GM18873 (cell line): ENCODE measurements around the gene SHANK2.

Experiments used
- ATAC-seq: cut with Tn5 transposase; IDR thresholded peaks from one replicate; pipeline ENCODE4 v1.9.1; 2021; ENCODE audit warnings: mild to moderate bottlenecking, moderate library complexity, moderate number of reproducible peaks; ENCODE audit not compliant: unreplicated experiment, low FRiP score

SHANK2 gene

GRCh38 chr11:71252269-71252769, at the start of gene SHANK2:
TSS of gene SHANK2 (minus strand) at chr11:71252577. CDS start at chr11:71147326, 105,251 bp downstream.
- no peak for ATAC-seq

DNA sequence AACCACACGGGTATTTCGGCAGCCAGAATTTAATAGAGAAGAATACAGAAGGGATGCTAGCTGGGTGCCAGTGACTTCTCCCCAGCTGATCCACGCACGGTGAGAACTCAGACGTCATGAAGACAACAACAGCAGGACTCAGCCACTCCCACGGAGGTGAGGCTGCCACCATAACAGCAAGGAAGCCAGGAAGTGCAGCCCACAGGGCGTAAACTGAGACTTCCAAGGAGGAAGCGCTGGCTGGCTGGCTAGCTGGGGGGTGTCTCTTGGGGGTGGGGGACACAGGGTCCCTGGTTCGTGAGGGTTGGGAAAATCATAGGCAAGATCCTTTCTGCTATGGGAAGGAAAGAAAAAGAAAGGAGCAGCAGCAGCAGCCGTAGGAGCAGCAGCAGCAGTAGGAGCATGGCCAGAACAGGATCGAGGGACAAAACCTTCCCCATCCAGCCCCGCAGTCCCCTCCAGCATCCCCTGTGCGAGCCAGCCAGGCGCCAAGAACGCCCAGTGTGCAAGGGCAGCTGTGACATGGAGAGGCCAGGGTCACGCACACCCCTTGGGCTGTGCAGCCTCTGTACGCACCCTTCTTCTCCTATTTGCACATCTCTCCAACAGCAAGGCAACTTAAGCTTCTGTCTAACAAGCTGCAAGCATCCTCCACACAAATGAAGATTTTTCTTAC, 49.6 kb upstream of the SHANK2 start:
- ATAC-seq, result no peak

GRCh38 chr11:71301046-71301857, 48.9 kb upstream of the SHANK2 start:
- no peak for ATAC-seq

GRCh38 chr11:71300187-71300586, 47.8 kb upstream of the SHANK2 start:
- ATAC-seq, result no peak

DNA sequence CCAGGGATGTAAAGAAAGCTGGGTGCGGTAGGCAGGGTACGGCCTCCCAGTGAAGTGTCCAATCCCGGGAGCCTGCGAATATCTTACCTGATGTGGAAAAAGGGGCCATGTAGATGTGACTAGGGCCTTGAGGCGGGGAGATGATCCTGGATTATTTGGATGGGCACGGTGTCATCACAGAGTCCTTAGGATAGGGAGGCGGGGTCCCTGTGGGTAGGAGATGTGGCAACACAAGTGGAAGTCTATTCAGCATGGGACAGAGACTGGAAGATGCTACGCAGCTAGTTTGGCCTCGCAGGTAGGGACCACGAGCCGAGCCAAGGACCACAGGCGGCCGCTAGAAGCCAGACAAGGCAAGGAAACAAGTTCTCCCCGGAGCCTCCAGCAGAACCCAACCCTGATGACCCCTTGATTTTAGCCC, 46.4 kb upstream of the SHANK2 start:
- no peak for ATAC-seq

DNA sequence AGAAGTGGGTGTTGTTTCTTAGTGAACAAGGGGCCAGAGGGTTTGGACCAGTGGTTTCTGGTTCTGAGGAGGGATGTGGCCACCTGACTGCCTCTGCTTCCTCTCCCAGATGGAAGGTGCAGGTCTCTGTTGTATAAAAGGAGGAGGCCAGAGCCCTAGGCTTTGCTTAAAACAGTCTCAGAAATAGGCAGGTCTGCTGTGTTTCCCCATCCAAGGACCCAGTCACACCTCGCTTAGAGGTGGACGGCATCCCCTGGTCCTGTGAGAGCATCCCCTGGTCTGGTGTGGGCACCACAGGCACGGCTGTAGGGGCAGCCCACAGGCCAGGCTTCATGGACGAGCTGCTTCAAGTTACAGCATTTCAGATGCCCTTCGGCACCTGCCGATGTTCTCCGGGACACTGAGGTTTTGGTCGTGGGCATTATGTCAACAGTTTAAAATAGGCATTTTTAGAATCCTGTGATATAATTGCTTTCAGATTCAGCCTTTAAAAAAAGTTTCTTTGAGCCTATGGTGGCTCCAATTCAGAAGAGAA, 45.7 kb upstream of the SHANK2 start:
- no peak for ATAC-seq

DNA sequence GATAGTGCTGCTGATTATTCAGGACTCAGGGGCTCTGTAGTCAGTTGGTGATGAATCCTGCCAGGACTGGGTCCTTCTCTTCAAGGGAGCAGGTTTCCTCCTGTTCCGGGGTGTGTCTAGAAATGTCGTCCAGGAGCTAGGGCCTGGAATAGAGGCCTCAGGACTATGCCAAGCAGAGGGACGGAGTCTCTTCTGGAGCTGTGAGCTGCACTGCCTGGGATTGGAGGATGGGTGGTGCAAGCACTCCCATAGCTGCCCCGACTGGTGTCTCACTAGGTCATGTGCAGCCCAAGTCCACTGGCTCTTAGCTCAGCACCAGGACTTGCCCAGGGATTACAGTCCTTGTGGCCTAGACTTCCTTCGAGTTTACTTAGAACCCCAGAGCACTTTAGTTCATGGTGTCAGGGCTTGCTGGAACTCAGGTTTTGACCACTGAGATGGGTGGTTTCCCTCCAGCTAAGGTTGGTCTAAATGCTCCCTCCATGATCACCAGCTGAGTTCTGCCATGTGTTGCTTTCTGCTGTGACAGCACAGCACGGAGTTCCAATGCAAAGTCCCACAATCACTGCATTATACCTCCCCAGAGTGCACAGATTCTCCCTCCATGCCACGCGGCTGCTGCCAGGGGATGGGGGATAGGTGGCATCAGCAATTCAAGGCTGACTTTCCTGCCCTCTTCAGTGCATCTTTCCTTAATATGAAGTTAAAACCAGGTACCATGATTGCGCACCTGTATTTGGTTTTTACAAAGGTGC, 42.6 kb upstream of the SHANK2 start:
- ATAC-seq, result no peak

- ATAC-seq, result no peak
Observed at GRCh38 chr11:71293961-71294782, 41.8 kb upstream of the SHANK2 start.

- no peak for ATAC-seq
Observed at GRCh38 chr11:71286701-71287643, 34.6 kb upstream of the SHANK2 start.

- no peak for ATAC-seq
Observed at GRCh38 chr11:71285111-71285510, 32.7 kb upstream of the SHANK2 start.

GRCh38 chr11:71284525-71285092, 32.2 kb upstream of the SHANK2 start:
- no peak for ATAC-seq

GRCh38 chr11:71283971-71284441, 31.6 kb upstream of the SHANK2 start:
- ATAC-seq, result no peak

DNA sequence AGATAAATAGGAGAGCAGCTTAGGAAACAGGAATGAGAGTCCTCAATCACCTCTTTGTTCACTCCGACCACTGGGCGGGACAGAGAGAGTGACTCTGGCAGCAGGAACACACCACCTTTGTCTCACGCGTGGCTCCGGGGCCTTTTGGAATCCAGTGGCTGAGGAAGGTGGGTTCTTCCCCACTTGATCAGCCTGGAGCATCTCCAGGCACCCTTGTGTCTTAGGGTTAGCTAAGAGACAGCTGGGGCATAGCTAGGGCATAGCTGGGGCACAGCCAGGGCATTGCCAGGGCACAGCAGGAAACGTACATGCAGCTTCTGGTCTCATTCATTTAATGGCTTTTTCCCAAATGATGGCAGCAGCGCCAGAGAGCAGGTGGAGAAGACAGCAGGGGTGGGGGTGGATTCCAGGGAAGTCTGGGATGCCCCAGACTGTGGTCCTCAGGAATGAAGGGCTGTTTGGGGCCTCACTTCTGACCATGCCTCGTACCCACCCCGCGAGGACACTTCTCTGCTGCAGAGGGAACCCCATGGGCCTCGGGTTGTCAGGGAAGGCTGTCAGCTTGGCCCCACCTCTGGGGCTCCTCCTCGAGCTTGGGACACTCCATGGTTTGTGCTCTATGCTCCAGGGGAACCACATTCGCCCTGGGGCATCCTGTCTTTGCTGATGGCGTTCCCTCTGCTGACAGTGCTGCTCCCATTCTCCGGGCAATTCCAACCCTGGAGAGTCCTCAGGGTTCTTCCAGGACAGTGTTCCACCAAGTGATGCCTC, 30.4 kb upstream of the SHANK2 start:
- ATAC-seq, result no peak

DNA sequence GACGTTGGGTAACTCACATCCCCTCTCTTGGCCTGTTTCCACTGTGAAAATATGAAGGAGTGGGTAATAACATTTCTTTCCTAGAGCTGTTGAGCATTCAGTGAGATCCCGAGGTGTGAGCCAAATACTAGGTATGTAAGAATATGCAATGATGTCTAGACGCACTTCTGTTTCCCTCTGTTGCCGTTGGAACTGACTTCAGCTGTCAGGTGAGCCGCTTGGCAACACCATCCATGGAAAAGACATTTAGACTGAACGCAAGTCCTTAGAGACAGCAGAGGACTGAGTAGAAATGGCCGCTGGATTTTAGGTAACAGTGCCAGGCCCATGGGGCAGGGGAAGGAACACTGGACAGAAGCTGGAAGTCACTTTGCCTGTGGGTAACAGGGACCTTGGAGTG, 29.5 kb upstream of the SHANK2 start:
- ATAC-seq, result no peak

DNA sequence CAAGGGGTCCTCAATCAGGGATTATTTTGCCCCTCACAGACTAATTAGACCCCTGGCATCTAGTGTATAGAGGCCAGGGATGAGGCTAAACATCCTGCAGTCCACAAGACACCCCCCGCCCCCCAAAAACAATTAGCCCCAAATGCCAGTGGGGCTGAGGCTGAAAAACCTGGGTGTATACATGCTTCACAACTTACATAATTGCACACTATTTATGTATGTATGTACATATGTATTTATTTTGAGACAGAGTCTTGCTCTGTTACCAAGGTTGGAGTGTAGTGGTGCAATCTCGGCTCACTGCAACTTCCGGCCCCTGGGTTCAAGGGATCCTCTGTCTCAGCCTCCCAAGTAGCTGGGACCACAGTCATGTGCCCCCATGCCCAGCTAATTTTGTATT, 28.8 kb upstream of the SHANK2 start:
- no peak for ATAC-seq

DNA sequence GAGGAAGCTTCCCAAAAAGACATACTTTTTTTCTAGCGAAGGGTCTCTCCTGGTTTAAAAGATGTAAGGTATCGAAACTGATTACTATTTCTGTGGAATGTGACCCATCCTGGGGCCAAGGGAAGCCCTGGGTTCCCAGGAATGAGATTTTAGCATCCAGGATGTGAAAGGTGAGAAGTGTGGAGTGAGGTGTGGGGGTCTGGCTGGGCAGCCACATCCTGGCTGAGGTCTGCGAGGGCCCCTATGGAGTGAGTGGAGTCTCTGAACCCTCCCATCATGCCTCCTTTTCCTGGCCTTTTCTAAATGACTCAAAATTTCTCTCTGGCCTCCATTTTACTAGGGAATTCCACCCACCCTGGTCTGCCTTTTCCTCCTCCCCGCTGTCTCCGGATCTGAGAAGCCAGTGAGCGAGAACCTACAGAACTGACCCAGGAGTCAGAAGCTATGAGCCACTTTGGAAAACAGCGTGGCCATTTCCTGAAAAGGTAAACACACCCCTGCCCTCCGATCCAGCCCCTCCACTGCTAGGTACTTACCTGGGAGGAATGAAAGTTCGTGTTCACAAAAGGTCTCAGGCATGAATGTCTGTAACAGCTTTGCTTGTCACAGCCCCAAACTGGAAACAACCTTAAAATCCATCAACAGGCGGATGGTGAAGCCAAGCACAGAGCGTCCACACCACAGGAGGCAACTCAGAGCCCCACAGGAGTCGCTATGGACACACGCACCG, 27.7 kb upstream of the SHANK2 start:
- no peak for ATAC-seq

DNA sequence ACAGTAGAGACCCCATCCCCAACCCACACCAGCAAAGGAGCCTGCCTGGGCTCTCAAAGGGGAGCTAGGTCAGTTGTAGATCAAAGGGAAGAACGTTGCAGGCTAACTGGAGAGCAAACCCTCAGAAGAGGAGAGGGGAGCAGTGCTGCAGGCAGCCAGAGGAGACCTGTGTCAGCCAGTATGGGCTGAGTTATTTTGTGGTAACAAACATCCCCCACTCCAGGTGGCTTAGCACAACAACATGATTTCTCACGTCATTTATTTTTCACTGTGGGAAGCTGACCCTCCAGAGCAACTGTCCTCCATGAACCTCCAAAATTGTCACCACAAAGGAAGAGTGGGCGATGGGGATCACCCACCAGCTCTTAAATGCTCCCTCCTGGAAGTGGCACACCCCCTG, 19.8 kb upstream of the SHANK2 start:
- ATAC-seq, result no peak
